Ovary (tissue), 9 donors: ENCODE results near the gene HPRT1. TPM values are rescaled to one million over a fixed set of nuclear protein-coding genes. Genes with fewer than 3 reads are reported as not detected.
"Not testable (repeated sequence)": the region's sequence is repeated elsewhere in the genome, so short reads cannot be mapped to it uniquely, and the experiment has no call there.

Source experiments
- DNase-seq, 5 donors: peaks; one replicate each; pipeline ENCODE4 v3.0.0-alpha.2; 2019 to 2020
- H3K27ac ChIP-seq, 2 donors: fragments of 200-600 bp; one replicate each; pipeline versions ENCODE4 v1.5.1 to v1.8.0; 2019 to 2022
- H3K27me3 ChIP-seq: fragments of 200-600 bp; one replicate; pipeline ENCODE4 v1.8.0; 2022
- H3K36me3 ChIP-seq: fragments of 200-600 bp; sonication (generic); one replicate; pipeline ENCODE4 v1.5.1; 2019
- H3K4me1 ChIP-seq: one replicate; pipeline ENCODE4 v1.8.1; 2013; ENCODE audit warnings: mild to moderate bottlenecking, moderate library complexity; ENCODE audit not compliant: insufficient read depth
- H3K4me3 ChIP-seq: fragments of 200-600 bp; sonication (generic); one replicate; pipeline ENCODE4 v1.5.1; 2017
- H3K9me3 ChIP-seq, 2 donors: fragments of 200-600 bp in 1 of 2; sonication (generic) in 1 of 2; one replicate each; pipeline versions ENCODE4 v1.5.1 to v1.8.1; 2013 to 2019; ENCODE audit warnings: mild to moderate bottlenecking in 1 of 2, moderate library complexity in 1 of 2
- CTCF ChIP-seq, 3 donors: fragments of 450-650 bp in 2 of 3; fragments of 200-600 bp in 1 of 3; IDR thresholded peaks; one replicate each; pipeline versions ENCODE4 v1.5.1 to v1.8.0; 2016 to 2022; ENCODE audit warnings: antibody characterized with exemption in 3 of 3, mild to moderate bottlenecking in 1 of 3
- EP300 ChIP-seq: sonication (generic); formaldehyde crosslinking; IDR thresholded peaks from one replicate; pipeline ENCODE4 v1.6.1; 2017; ENCODE audit warnings: antibody characterized with exemption
- POLR2A ChIP-seq: fragments of 450-650 bp; IDR thresholded peaks from one replicate; pipeline ENCODE4 v1.6.1; 2017; ENCODE audit warnings: antibody characterized with exemption, mild to moderate bottlenecking, moderate library complexity
- WGBS, 3 donors: extraction: QIAGEN DNeasy Blood & Tissue Kit in 1 of 3; methylation state at CpG; one replicate each; pipeline versions ENCODE4 v1.1.5 to v1.1.7; 2013 to 2017; 5-methylcytosine and 5-hydroxymethylcytosine counted together
- intact Hi-C, 4 donors: fragments of 100-400 bp; cut with DNase I; formaldehyde crosslinking; loops; one replicate each; pipeline versions ENCODE4 v1.11.0 to v1.15.1; 2022 to 2023
- polyA plus RNA-seq, 2 donors: library from polyadenylated mRNA; stranded (reverse); fragments of 200-250 nt in 1 of 2; fragments of 350-450 nt in 1 of 2; fragmentation: Illumina TruSeq in 1 of 2; extraction: RNeasy Lipid Tissue Mini Kit (QIAGEN cat#74804) in 1 of 2; gene quantifications; one replicate each; pipeline ENCODE4 v1.2.3, GENCODE V29; 2013 to 2014
- total RNA-seq, 7 donors: library from RNA; depleted of rRNA in 2 of 7; stranded (reverse); fragments of >200 nt in 2 of 7; fragmentation: NEBNext Ultra II Directional in 3 of 7; extraction: Animal tissue kit (Norgen Biotek cat#: 25700) in 3 of 7; gene quantifications; one replicate each; pipeline versions ENCODE4 v1.1.0 to v1.2.4, GENCODE V29; 2016 to 2023
- donor health status: DM: no; HTN: no; CAD: no; lungs with moderate emphysema.
- donor health status: DM: no; HTN: no; CAD: no.
- donor health status: Bipolar disorder and iron deficiency.
- donor health status: DM: yes; HTN: yes; CAD: no.
- donor health status: DM: no; HTN: no; CAD: no.
- donor health status: DM: yes; HTN: yes; CAD: no.

The HPRT1 gene
- total and polyA plus RNA-seq, 9 donors, result 13.4 to 37.5 (median 25.6) TPM

GRCh38 chrX:134462927-134463326, 3.0 kb downstream of the HPRT1 start:
- Histone ChIP-seq H3K4me3 (no peak overlapping the region), H3K36me3 (no peaks in the 10 kb centered on the region), H3K9me3 (no peaks in the 10 kb centered on the region), H3K4me1 (no peaks in the 10 kb centered on the region), H3K27me3 (no peaks in the 10 kb centered on the region), H3K27ac (no peak overlapping the region)
- TF ChIP-seq EP300 (no peak), CTCF (IDR thresholded peaks at IDR 0.05) (no peak), POLR2A (no peak)
- 13 to 33% (median 21%) methylated on average over 2 of the region's 2 CpGs for WGBS, 3 donors
- intact Hi-C loops, result no loop called here
- no peak for DNase-seq

- WGBS, 3 donors, result 84 to 90% (median 87%) methylated on average over 6 of the region's 6 CpGs
- H3K4me3 ChIP-seq, H3K9me3 ChIP-seq, H3K36me3 ChIP-seq, H3K27ac ChIP-seq, H3K27me3 ChIP-seq, intact Hi-C loops, H3K4me1 ChIP-seq, DNase-seq: not testable (repeated sequence)
These were observed 4.5 kb downstream of the HPRT1 start for GRCh38 chrX:134464453-134464852.

- no peak overlapping the region for H3K4me3 ChIP-seq
- TF ChIP-seq CTCF (IDR thresholded peaks at IDR 0.05) (no peak), POLR2A (no peak), EP300 (no peak)
- intact Hi-C loops, result no loop called here
- H3K9me3 ChIP-seq, result no peaks in the 10 kb centered on the region
- no peak overlapping the region for H3K27ac ChIP-seq
- no peak for DNase-seq
- H3K27me3 ChIP-seq, result no peaks in the 10 kb centered on the region
- 29 to 47% (median 36%) methylated on average over 2 of the region's 2 CpGs for WGBS, 3 donors
- H3K4me1 ChIP-seq, result no peaks in the 10 kb centered on the region
- H3K36me3 ChIP-seq, result no peaks in the 10 kb centered on the region
These were observed 9.5 kb downstream of the HPRT1 start for GRCh38 chrX:134469486-134469885.

- WGBS, 3 donors, result 65 to 92% (median 79%) methylated on average over 1 of the region's 1 CpG
- Histone ChIP-seq H3K9me3 (no peaks in the 10 kb centered on the region), H3K4me1 (no peaks in the 10 kb centered on the region), H3K4me3 (no peak overlapping the region), H3K36me3 (no peaks in the 10 kb centered on the region), H3K27ac (no peak overlapping the region), H3K27me3 (no peaks in the 10 kb centered on the region)
- intact Hi-C loops, result no loop called here
- no peak for TF ChIP-seq POLR2A
- no peak for DNase-seq
These were observed 10.0 kb downstream of the HPRT1 start for GRCh38 chrX:134470013-134470412.

GRCh38 chrX:134472041-134472440, 12.1 kb downstream of the HPRT1 start:
- Histone ChIP-seq H3K27me3 (no peaks in the 10 kb centered on the region), H3K36me3 (no peaks in the 10 kb centered on the region), H3K4me3 (no peak overlapping the region), H3K27ac (no peak overlapping the region), H3K4me1 (no peaks in the 10 kb centered on the region), H3K9me3 (no peaks in the 10 kb centered on the region)
- WGBS, 3 donors, result 77 to 84% (median 80%) methylated on average over 6 of the region's 6 CpGs
- intact Hi-C loops, result no loop called here
- no peak for DNase-seq
- TF ChIP-seq POLR2A (no peak), EP300 (no peak), CTCF (IDR thresholded peaks at IDR 0.05) (no peak)

- no peaks in the 10 kb centered on the region for H3K9me3 ChIP-seq
- no peaks in the 10 kb centered on the region for H3K27me3 ChIP-seq
- TF ChIP-seq EP300, result no peak
- no peak for TF ChIP-seq CTCF (IDR thresholded peaks at IDR 0.05)
- no peak for TF ChIP-seq POLR2A
- 63 to 80% (median 71%) methylated on average over 1 of the region's 1 CpG for WGBS, 3 donors
- H3K4me3 ChIP-seq, result no peak overlapping the region
- no peaks in the 10 kb centered on the region for H3K36me3 ChIP-seq
- H3K27ac ChIP-seq, result no peak overlapping the region
- no peaks in the 10 kb centered on the region for H3K4me1 ChIP-seq
- intact Hi-C loops, result no loop called here
- DNase-seq, result no peak
These were observed 16.3 kb downstream of the HPRT1 start for GRCh38 chrX:134476284-134476683.
